NCI-H460 (cell line): ENCODE results near the gene ABCA1. TPM values are rescaled to one million over a fixed set of nuclear protein-coding genes. Genes with fewer than 3 reads are reported as not detected.

Experiments
- total RNA-seq: library from RNA; depleted of rRNA; stranded (reverse); fragments of >200 nt; shearing (Covaris generic); gene quantifications from 2 replicates; pipeline ENCODE4 v1.2.3, GENCODE V29; 2014; rRNA removed

The ABCA1 gene
- total RNA-seq, 1 experiment from 2014 or later: 6.6 TPM

Other genes starting within 250 kb of the ABCA1 start
- gene OR13D1, start 233.6 kb downstream of the ABCA1 start, total RNA-seq: not detected in 2 replicates
- gene NIPSNAP3A, start 180.5 kb downstream of the ABCA1 start, total RNA-seq: 21.0 and 22.1 TPM in 2 replicates
- gene NIPSNAP3B, start 164.0 kb downstream of the ABCA1 start, total RNA-seq: 1.2 and 2.1 TPM in 2 replicates